IMR-90 (cell line): ENCODE data around the gene GPX1. TPM values are rescaled to one million over a fixed set of nuclear protein-coding genes. Genes with fewer than 3 reads are reported as not detected.

Experiments
- ATAC-seq: fragments of 200-7000 bp; cut with Tn5 transposase; 2 replicates; pipeline ENCODE4 v1.9.1; 2020; ENCODE audit warnings: low read depth, mild to moderate bottlenecking, moderate library complexity
- BruUV-seq: library from RNA; stranded (reverse); fragments of 400-500 nt; replicated peaks from 2 replicates; lab custom pipeline; 2021; lab: Mats Ljungman, UMichigan
- CTCF ChIA-PET: fragments of 300-600 bp; formaldehyde crosslinking; extraction: SDS; loops from one replicate; lab custom pipeline; 2021; ENCODE audit warnings: antibody characterized with exemption; lab: Yijun Ruan, JAX
- POLR2A ChIA-PET: fragments of 300-600 bp; sonication (Branson Sonifier 250); formaldehyde crosslinking; loops from one replicate; lab custom pipeline; 2022; ENCODE audit warnings: antibody characterized with exemption; ENCODE audit not compliant: unreplicated experiment; lab: Charles Lee
- DNase-seq: peaks from one replicate; pipeline ENCODE4 v3.0.0; 2013
- H2AFZ ChIP-seq: replicated peaks from 2 replicates; pipeline ENCODE3; 2013; ENCODE audit warnings: low read length, mild to moderate bottlenecking; ENCODE audit not compliant: poor library complexity
- H2AK5ac ChIP-seq: 2 replicates; pipeline ENCODE4 v1.6.1; 2013; ENCODE audit warnings: low read depth, low read length, inconsistent platforms
- H2AK9ac ChIP-seq: replicated peaks from 2 replicates; pipeline ENCODE3; 2013; ENCODE audit warnings: mild to moderate bottlenecking, low read depth, low read length, moderate library complexity; ENCODE audit not compliant: poor library complexity
- H2BK120ac ChIP-seq: 2 replicates; pipeline ENCODE4 v1.6.1; 2013; ENCODE audit warnings: low read depth, low read length, inconsistent platforms
- H2BK15ac ChIP-seq: 3 replicates; pipeline ENCODE4 v1.6.1; 2013; ENCODE audit warnings: low read depth, low read length, inconsistent platforms
- H2BK20ac ChIP-seq: 2 replicates; pipeline ENCODE4 v1.6.1; 2013; ENCODE audit warnings: low read depth, mild to moderate bottlenecking, inconsistent platforms, low read length, moderate library complexity
- H2BK5ac ChIP-seq: 2 replicates; pipeline ENCODE4 v1.6.1; 2013; ENCODE audit warnings: mild to moderate bottlenecking, low read depth, low read length, inconsistent platforms; ENCODE audit not compliant: poor library complexity, severe bottlenecking
- H3K14ac ChIP-seq: replicated peaks from 2 replicates; pipeline ENCODE4 v1.6.1; 2013; ENCODE audit warnings: low read depth, low read length, inconsistent platforms
- H3K18ac ChIP-seq: 2 replicates; pipeline ENCODE4 v1.6.1; 2013; ENCODE audit warnings: low read depth, low read length, control low read depth
- H3K23ac ChIP-seq: 2 replicates; pipeline ENCODE4 v1.6.1; 2013; ENCODE audit warnings: low read depth, low read length, inconsistent platforms
- H3K27ac ChIP-seq: 2 replicates; pipeline ENCODE4 v1.5.1; 2013; ENCODE audit warnings: mild to moderate bottlenecking, control low read depth, low read length; ENCODE audit not compliant: insufficient read depth
- H3K27me3 ChIP-seq: 2 replicates; pipeline ENCODE4 v1.6.1; 2013; ENCODE audit warnings: low read length; ENCODE audit not compliant: control insufficient read depth, insufficient read depth
- H3K36me3 ChIP-seq: 2 replicates; pipeline ENCODE4 v1.6.1; 2013; ENCODE audit warnings: low read length, mixed read lengths; ENCODE audit not compliant: control insufficient read depth, insufficient read depth
- H3K4ac ChIP-seq: 2 replicates; pipeline ENCODE4 v1.6.1; 2013; ENCODE audit warnings: low read depth, low read length, inconsistent platforms
- H3K4me1 ChIP-seq: 2 replicates; pipeline ENCODE4 v1.6.1; 2013; ENCODE audit warnings: low read length, mixed read lengths; ENCODE audit not compliant: control insufficient read depth, insufficient read depth
- H3K4me2 ChIP-seq: 2 replicates; pipeline ENCODE4 v1.6.1; 2013; ENCODE audit warnings: low read depth, mild to moderate bottlenecking, control low read depth, low read length, moderate library complexity
- H3K4me3 ChIP-seq: 2 replicates; pipeline ENCODE4 v1.5.1; 2013; ENCODE audit warnings: low read depth, mild to moderate bottlenecking, control low read depth, low read length, moderate library complexity; ENCODE audit not compliant: insufficient read depth
- H3K56ac ChIP-seq: 2 replicates; pipeline ENCODE4 v1.6.1; 2013; ENCODE audit warnings: low read length, inconsistent platforms; ENCODE audit not compliant: insufficient read depth; ENCODE audit errors: extremely low read depth
- H3K79me1 ChIP-seq, 2 experiments: 2 replicates each; pipeline ENCODE4 v1.6.1; 2013; ENCODE audit warnings: low read length in 2 of 2, inconsistent platforms in 1 of 2, low read depth in 1 of 2
- H3K9ac ChIP-seq: 2 replicates; pipeline ENCODE4 v1.6.1; 2013; ENCODE audit warnings: low read depth, low read length, control low read depth
- H3K9me1 ChIP-seq: 2 replicates; pipeline ENCODE4 v1.6.1; 2013; ENCODE audit warnings: low read length, inconsistent platforms; ENCODE audit not compliant: insufficient read depth
- H3K9me3 ChIP-seq: 2 replicates; pipeline ENCODE4 v1.6.1; 2013; ENCODE audit warnings: low read length; ENCODE audit not compliant: control insufficient read depth, insufficient read depth
- H4K20me1 ChIP-seq: 2 replicates; pipeline ENCODE4 v1.6.1; 2013; ENCODE audit warnings: low read length, inconsistent platforms; ENCODE audit not compliant: insufficient read depth
- H4K5ac ChIP-seq: 2 replicates; pipeline ENCODE4 v1.6.1; 2013; ENCODE audit warnings: mild to moderate bottlenecking, low read depth, low read length, control low read depth
- H4K8ac ChIP-seq, 2 experiments: 2 replicates each; pipeline ENCODE4 v1.6.1; 2013; ENCODE audit warnings: low read depth in 2 of 2, low read length in 2 of 2, control low read depth in 1 of 2, inconsistent platforms in 1 of 2
- H4K91ac ChIP-seq: 2 replicates; pipeline ENCODE4 v1.6.1; 2013; ENCODE audit warnings: low read depth, low read length, inconsistent platforms; ENCODE audit not compliant: insufficient read depth
- BHLHE40 ChIP-seq: fragments of 150-350 bp; IDR thresholded peaks from 2 replicates; pipeline ENCODE4 v1.6.1; 2016; ENCODE audit warnings: mild to moderate bottlenecking, low read depth, low read length
- FOS ChIP-seq: fragments of 150-350 bp; IDR thresholded peaks from 2 replicates; pipeline ENCODE4 v1.6.1; 2016; ENCODE audit warnings: low read depth, low read length
- MAFK ChIP-seq: IDR thresholded peaks from 2 replicates; pipeline ENCODE4 v1.6.1; 2012; ENCODE audit warnings: low read depth, low read length, improper control_type of control experiment
- MAZ ChIP-seq: IDR thresholded peaks from 2 replicates; pipeline ENCODE4 v1.6.1; 2012; ENCODE audit warnings: low read depth, mild to moderate bottlenecking, low read length, improper control_type of control experiment, moderate library complexity, borderline replicate concordance
- MXI1 ChIP-seq: IDR thresholded peaks from 2 replicates; pipeline ENCODE4 v1.6.1; 2012; ENCODE audit warnings: low read depth, mild to moderate bottlenecking, low read length, moderate library complexity, borderline replicate concordance
- NFE2L2 ChIP-seq: fragments of 150-350 bp; IDR thresholded peaks from 2 replicates; pipeline ENCODE4 v1.6.1; 2016; ENCODE audit warnings: low read depth, mild to moderate bottlenecking, low read length
- RAD21 ChIP-seq: IDR thresholded peaks from 2 replicates; pipeline ENCODE4 v1.6.1; 2012; ENCODE audit warnings: low read length, improper control_type of control experiment
- RCOR1 ChIP-seq: IDR thresholded peaks from 2 replicates; pipeline ENCODE4 v1.6.1; 2012; ENCODE audit warnings: mild to moderate bottlenecking, low read length, improper control_type of control experiment; ENCODE audit not compliant: insufficient replicate concordance
- SMC3 ChIP-seq: fragments of 150-350 bp; IDR thresholded peaks from 2 replicates; pipeline ENCODE4 v1.6.1; 2016; ENCODE audit warnings: low read depth, mild to moderate bottlenecking, antibody characterized with exemption, low read length, moderate library complexity
- USF2 ChIP-seq: fragments of 150-350 bp; IDR thresholded peaks from 2 replicates; pipeline ENCODE4 v1.6.1; 2017; ENCODE audit warnings: mild to moderate bottlenecking, antibody characterized with exemption, low read length, low read depth
- WGBS, 2 experiments: methylation state at CpG; one replicate each; pipeline versions ENCODE4 v1.1.5 to v1.1.7; 2013; ENCODE audit warnings: missing lambda C conversion rate in 2 of 2; ENCODE audit not compliant: insufficient read length in 1 of 2; ENCODE audit errors: extremely low coverage in 2 of 2; 5-methylcytosine and 5-hydroxymethylcytosine counted together
- dilution Hi-C: fragments of 300-500 bp; cut with HindIII; formaldehyde crosslinking; loops from one replicate; pipeline ENCODE4 v1.14.3; 2018; ENCODE audit warnings: low sequenced_read_pairs; ENCODE audit not compliant: unreplicated experiment
- in situ Hi-C: fragments of 300-500 bp; cut with MboI; formaldehyde crosslinking; loops from 3 replicates; pipeline ENCODE4 v1.14.3; 2019; ENCODE audit warnings: low sequenced_read_pairs, inconsistent platforms, mixed read lengths
- intact Hi-C: fragments of 100-400 bp; cut with micrococcal nuclease; formaldehyde crosslinking; loops from 2 replicates; pipeline ENCODE4 v1.10.0; 2022
- polyA plus RNA-seq, 3 experiments: library from polyadenylated mRNA; depleted of rRNA; stranded (reverse); fragments of >200 nt; gene quantifications; 2 replicates each; pipeline ENCODE4 v1.2.3, GENCODE V29; 2012; ENCODE audit warnings: low replicate concordance in 1 of 3
- total RNA-seq: library from RNA; depleted of rRNA; stranded (reverse); fragments of >200 nt; gene quantifications from 2 replicates; pipeline ENCODE4 v1.2.3, GENCODE V29; 2012
- TF ChIP-seq, protein P1 (sequence below): conservative IDR thresholded peaks from 2 replicates; pipeline ENCODE4 v1.5.1; 2012; ENCODE audit warnings: mild to moderate bottlenecking, low read depth, low read length, improper control_type of control experiment

The GPX1 gene
- total and polyA plus RNA-seq, 2 of the 4 experiments (the other 2 are of a cell fraction), result 128 to 680 TPM

- H4K91ac ChIP-seq, result no peak overlapping the region
- peaks cover 99% of the 10 kb centered on the region for H4K20me1 ChIP-seq
- H2BK15ac ChIP-seq, result no peak overlapping the region
- CTCF ChIA-PET, result no interaction called here
- peaks cover 10% of the 10 kb centered on the region for H3K4me1 ChIP-seq
- no TSS peak for BruUV-seq
- H3K79me1 ChIP-seq, result peaks cover 0 to 38% of the 10 kb centered on the region in 2 experiments; a peak in 3 of 4 replicates
- dilution Hi-C loops (no loop called here), in situ Hi-C loops (no loop called here), intact Hi-C loops (no loop called here)
- H3K27me3 ChIP-seq, result no peaks in the 10 kb centered on the region
- H3K23ac ChIP-seq, result no peak overlapping the region
- H3K9ac ChIP-seq, result no peak overlapping the region
- no peak overlapping the region for H3K4me2 ChIP-seq
- no peak overlapping the region for H2AK9ac ChIP-seq
- H3K27ac ChIP-seq, result no peak overlapping the region
- H2BK20ac ChIP-seq, result no peak overlapping the region
- H2BK5ac ChIP-seq, result no peak overlapping the region
- peaks cover 7% of the 10 kb centered on the region for H3K9me1 ChIP-seq
- no peak overlapping the region for H2AFZ ChIP-seq
- H4K8ac ChIP-seq, result no peak overlapping the region
- no peak overlapping the region for H3K4ac ChIP-seq
- H2AK5ac ChIP-seq, result no peak overlapping the region
- POLR2A ChIA-PET, result no interaction called here
- H3K9me3 ChIP-seq, result no peaks in the 10 kb centered on the region
- WGBS, 2 experiments, result 80% methylated on average over 3 of the region's 11 CpGs; no CpG with 5 or more reads in 1 of the 2 experiments
- no peak overlapping the region for H4K5ac ChIP-seq
- no peak overlapping the region for H3K14ac ChIP-seq
- H3K4me3 ChIP-seq, result no peak overlapping the region
- no peak overlapping the region for H3K18ac ChIP-seq
- ATAC-seq (no peak), DNase-seq (no peak)
- H2BK120ac ChIP-seq, result no peak overlapping the region
- peaks cover 5% of the 10 kb centered on the region; the same call in 1 of the 2 replicates for H3K36me3 ChIP-seq
- TF ChIP-seq BHLHE40 (no peak), NFE2L2 (no peak), MAZ (no peak), RCOR1 (no peak), USF2 (no peak), RAD21 (no peak), SMC3 (no peak), FOS (no peak), MXI1 (no peak), MAFK (no peak)
- TF ChIP-seq, protein P1, sequence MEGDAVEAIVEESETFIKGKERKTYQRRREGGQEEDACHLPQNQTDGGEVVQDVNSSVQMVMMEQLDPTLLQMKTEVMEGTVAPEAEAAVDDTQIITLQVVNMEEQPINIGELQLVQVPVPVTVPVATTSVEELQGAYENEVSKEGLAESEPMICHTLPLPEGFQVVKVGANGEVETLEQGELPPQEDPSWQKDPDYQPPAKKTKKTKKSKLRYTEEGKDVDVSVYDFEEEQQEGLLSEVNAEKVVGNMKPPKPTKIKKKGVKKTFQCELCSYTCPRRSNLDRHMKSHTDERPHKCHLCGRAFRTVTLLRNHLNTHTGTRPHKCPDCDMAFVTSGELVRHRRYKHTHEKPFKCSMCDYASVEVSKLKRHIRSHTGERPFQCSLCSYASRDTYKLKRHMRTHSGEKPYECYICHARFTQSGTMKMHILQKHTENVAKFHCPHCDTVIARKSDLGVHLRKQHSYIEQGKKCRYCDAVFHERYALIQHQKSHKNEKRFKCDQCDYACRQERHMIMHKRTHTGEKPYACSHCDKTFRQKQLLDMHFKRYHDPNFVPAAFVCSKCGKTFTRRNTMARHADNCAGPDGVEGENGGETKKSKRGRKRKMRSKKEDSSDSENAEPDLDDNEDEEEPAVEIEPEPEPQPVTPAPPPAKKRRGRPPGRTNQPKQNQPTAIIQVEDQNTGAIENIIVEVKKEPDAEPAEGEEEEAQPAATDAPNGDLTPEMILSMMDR, result no peak
- H3K56ac ChIP-seq, result no peak overlapping the region
These were observed 28.1 kb upstream of the GPX1 start for GRCh38 chr3:49386056-49386756.
